ENCODE results near the gene WNT4. TPM values are rescaled to one million over a fixed set of nuclear protein-coding genes. Genes with fewer than 3 reads are reported as not detected.

Gene WNT4
- total and polyA plus RNA-seq, 10 of the 15 experiments (the other 5 are each of a cell fraction or from before 2014, with no cell fraction given) = 0.01 TPM; not detected in 9

DNA sequence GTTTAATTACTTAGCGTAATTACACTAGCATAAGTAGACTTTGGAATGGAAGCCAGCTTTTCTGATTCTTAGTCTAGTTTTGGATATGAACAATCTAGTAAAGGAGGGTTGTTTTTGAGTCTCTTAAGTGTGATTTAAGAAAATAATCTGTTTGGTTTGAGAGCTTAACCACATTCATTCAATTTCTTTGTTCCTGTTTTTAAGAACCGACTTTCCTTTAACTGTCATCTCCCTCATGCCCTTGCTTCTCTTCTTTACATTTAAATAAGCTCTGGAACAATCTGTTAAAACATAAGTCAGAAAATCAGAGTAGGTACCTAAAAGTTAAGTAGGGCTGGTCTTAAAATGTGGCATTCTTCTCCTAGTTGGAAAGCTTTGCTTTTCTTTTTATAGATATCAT, 62.7 kb downstream of the WNT4 start:
- ATAC-seq (peak; percentile 21; the same call in 2 of the 3 replicates), DNase-seq (ENCODE audit: low read depth, low spot score) (no peak), FAIRE-seq (no peak)
- peaks cover 84% of the 10 kb centered on the region for H3K79me2 ChIP-seq (ENCODE audit: control insufficient read depth, insufficient read depth, low read length)
- H3K4me1 ChIP-seq (ENCODE audit: control insufficient read depth, insufficient read depth, low read length) = peaks cover 30% of the 10 kb centered on the region
- H3K36me3 ChIP-seq (ENCODE audit: control insufficient read depth in 2 of 2, insufficient read depth in 2 of 2, low read length in 1 of 2) = peaks cover 4 to 15% of the 10 kb centered on the region in 2 experiments
- 23% methylated on average over 2 of the region's 2 CpGs for WGBS (ENCODE audit: insufficient coverage, insufficient replicate concordance, low lambda C conversion rate, missing lambda C conversion rate)
- SMC1A ChIA-PET (ENCODE audit: uncharacterized antibody, unreplicated experiment) = interaction anchor here (0.8 to 1.9 kb wide), 9 partner anchors 8 to 59 kb away, joined by 3 to 8 read pairs (median 4); partner anchors contain the start of gene CDC42
- POLR2A ChIA-PET = interaction anchor here (0.6 to 1.5 kb wide), 6 partner anchors 11 to 46 kb away, joined by 3 to 8 read pairs (median 4); no protein-coding TSS in a partner anchor
- peaks cover 7% of the 10 kb centered on the region; the same call in 1 of the 2 replicates for H4K20me1 ChIP-seq (ENCODE audit: control insufficient read depth, insufficient read depth)
- H3K27ac ChIP-seq (ENCODE audit: control insufficient read depth, insufficient read depth) = no peak overlapping the region
- H2AFZ ChIP-seq (ENCODE audit: control insufficient read depth, low read depth, low read length) = no peak overlapping the region
- H3K27me3 ChIP-seq (replicated peaks in 1 of 2; ENCODE audit: control insufficient read depth in 2 of 2, insufficient read depth in 2 of 2, low read length in 1 of 2) = no peaks in the 10 kb centered on the region
- in situ Hi-C loops (cut with MboI) = no loop called here
- CTCF ChIA-PET = interaction anchor here (0.8 to 1.0 kb wide), 2 partner anchors 13 to 55 kb away, joined by 3 read pairs; no protein-coding TSS in a partner anchor
- intact Hi-C loops (cut with micrococcal nuclease; ENCODE audit: unreplicated experiment) = no loop called here
- no peaks in the 10 kb centered on the region for H3K9me3 ChIP-seq (replicated peaks; ENCODE audit: control insufficient read depth, insufficient read depth, low read length)
- no TSS peak for BruUV-seq (replicated peaks)
- RAD21 ChIA-PET (ENCODE audit: unreplicated experiment) = interaction anchor here (1.1 kb wide), 2 partner anchors 27 to 56 kb away, joined by 4 to 5 read pairs; partner anchors contain the start of gene CDC42
- no peak overlapping the region for H3K4me3 ChIP-seq
- no peak overlapping the region for H3K4me2 ChIP-seq (ENCODE audit: control insufficient read depth, insufficient read depth)
- no peak for TF ChIP-seq IKZF1 (conservative IDR thresholded peaks at IDR 0.05)
- TF ChIP-seq, protein P1, sequence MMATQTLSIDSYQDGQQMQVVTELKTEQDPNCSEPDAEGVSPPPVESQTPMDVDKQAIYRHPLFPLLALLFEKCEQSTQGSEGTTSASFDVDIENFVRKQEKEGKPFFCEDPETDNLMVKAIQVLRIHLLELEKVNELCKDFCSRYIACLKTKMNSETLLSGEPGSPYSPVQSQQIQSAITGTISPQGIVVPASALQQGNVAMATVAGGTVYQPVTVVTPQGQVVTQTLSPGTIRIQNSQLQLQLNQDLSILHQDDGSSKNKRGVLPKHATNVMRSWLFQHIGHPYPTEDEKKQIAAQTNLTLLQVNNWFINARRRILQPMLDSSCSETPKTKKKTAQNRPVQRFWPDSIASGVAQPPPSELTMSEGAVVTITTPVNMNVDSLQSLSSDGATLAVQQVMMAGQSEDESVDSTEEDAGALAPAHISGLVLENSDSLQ (IDR thresholded peaks at IDR 0.05) = no peak
- peak; percentile 9; the same call in 1 of the 2 replicates for TF ChIP-seq RUNX3 (IDR thresholded peaks at IDR 0.05; ENCODE audit: low read length)
- no peak for TF ChIP-seq CBX5 (IDR thresholded peaks at IDR 0.05; ENCODE audit: low read depth)
- TF ChIP-seq, protein P2, sequence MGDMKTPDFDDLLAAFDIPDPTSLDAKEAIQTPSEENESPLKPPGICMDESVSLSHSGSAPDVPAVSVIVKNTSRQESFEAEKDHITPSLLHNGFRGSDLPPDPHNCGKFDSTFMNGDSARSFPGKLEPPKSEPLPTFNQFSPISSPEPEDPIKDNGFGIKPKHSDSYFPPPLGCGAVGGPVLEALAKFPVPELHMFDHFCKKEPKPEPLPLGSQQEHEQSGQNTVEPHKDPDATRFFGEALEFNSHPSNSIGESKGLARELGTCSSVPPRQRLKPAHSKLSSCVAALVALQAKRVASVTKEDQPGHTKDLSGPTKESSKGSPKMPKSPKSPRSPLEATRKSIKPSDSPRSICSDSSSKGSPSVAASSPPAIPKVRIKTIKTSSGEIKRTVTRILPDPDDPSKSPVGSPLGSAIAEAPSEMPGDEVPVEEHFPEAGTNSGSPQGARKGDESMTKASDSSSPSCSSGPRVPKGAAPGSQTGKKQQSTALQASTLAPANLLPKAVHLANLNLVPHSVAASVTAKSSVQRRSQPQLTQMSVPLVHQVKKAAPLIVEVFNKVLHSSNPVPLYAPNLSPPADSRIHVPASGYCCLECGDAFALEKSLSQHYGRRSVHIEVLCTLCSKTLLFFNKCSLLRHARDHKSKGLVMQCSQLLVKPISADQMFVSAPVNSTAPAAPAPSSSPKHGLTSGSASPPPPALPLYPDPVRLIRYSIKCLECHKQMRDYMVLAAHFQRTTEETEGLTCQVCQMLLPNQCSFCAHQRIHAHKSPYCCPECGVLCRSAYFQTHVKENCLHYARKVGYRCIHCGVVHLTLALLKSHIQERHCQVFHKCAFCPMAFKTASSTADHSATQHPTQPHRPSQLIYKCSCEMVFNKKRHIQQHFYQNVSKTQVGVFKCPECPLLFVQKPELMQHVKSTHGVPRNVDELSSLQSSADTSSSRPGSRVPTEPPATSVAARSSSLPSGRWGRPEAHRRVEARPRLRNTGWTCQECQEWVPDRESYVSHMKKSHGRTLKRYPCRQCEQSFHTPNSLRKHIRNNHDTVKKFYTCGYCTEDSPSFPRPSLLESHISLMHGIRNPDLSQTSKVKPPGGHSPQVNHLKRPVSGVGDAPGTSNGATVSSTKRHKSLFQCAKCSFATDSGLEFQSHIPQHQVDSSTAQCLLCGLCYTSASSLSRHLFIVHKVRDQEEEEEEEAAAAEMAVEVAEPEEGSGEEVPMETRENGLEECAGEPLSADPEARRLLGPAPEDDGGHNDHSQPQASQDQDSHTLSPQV (IDR thresholded peaks at IDR 0.05) = no peak
- H3K9ac ChIP-seq (ENCODE audit: control insufficient read depth, insufficient read depth, low read length) = no peak overlapping the region
